SK-N-SH (cell line): Measurements from ENCODE around the gene ZDHHC8.
A peak's percentile ranks its signal among the peaks of the same experiment; 100 is the strongest.

Experiments used
- FOXJ3 ChIP-seq: sonication (generic); formaldehyde crosslinking; IDR thresholded peaks from 2 replicates; pipeline ENCODE4 v1.5.1; 2020; ENCODE audit warnings: mild to moderate bottlenecking, missing genetic modification reagents
- GABPA ChIP-seq: IDR thresholded peaks from 2 replicates; pipeline ENCODE4 v1.4.0; 2012; ENCODE audit warnings: low read depth, mild to moderate bottlenecking
- GATA2 ChIP-seq: sonication (generic); formaldehyde crosslinking; IDR thresholded peaks from 2 replicates; pipeline ENCODE4 v1.5.0; 2020; ENCODE audit warnings: mild to moderate bottlenecking, missing genetic modification reagents
- POLR2AphosphoS5 ChIP-seq: IDR thresholded peaks from 2 replicates; pipeline ENCODE4 v1.6.1; 2012; ENCODE audit warnings: low read depth, low read length
- RAD21 ChIP-seq: IDR thresholded peaks from 2 replicates; pipeline ENCODE4 v1.6.1; 2012; ENCODE audit warnings: mild to moderate bottlenecking, low read length
- RCOR1 ChIP-seq: fragments of 150-350 bp; IDR thresholded peaks from 2 replicates; pipeline ENCODE4 v1.6.1; 2017; ENCODE audit warnings: antibody characterized with exemption, low read length
- RFX5 ChIP-seq: IDR thresholded peaks from 2 replicates; pipeline ENCODE4 v1.6.1; 2012; ENCODE audit warnings: mild to moderate bottlenecking, improper control_type of control experiment, low read length
- SIN3A ChIP-seq: IDR thresholded peaks from 2 replicates; pipeline ENCODE4 v1.6.1; 2012; ENCODE audit warnings: low read depth, mild to moderate bottlenecking, low read length, moderate library complexity, borderline replicate concordance
- SMC3 ChIP-seq: IDR thresholded peaks from 2 replicates; pipeline ENCODE4 v1.6.1; 2012; ENCODE audit warnings: low read depth, low read length, improper control_type of control experiment
- TAF1 ChIP-seq: IDR thresholded peaks from 2 replicates; pipeline ENCODE4 v1.6.1; 2012; ENCODE audit warnings: low read depth, mild to moderate bottlenecking, low read length, moderate library complexity, borderline replicate concordance
- YY1 ChIP-seq: IDR thresholded peaks from 2 replicates; pipeline ENCODE4 v1.4.0; 2012; ENCODE audit warnings: low read depth, mild to moderate bottlenecking
- TF ChIP-seq, protein P1 (sequence below): fragments of 200-600 bp; sonication (generic); IDR thresholded peaks from 2 replicates; pipeline ENCODE4 v1.6.1; 2017; ENCODE audit warnings: antibody characterized with exemption, mild to moderate bottlenecking, moderate library complexity
- TF ChIP-seq, protein P2 (sequence below): IDR thresholded peaks from 2 replicates; pipeline ENCODE4 v1.6.1; 2012; ENCODE audit warnings: mild to moderate bottlenecking, low read depth, low read length, moderate library complexity
- TF ChIP-seq, protein P3 (sequence below): IDR thresholded peaks from 2 replicates; pipeline ENCODE4 v1.4.0; 2012; ENCODE audit warnings: low read depth, borderline replicate concordance

DNA sequence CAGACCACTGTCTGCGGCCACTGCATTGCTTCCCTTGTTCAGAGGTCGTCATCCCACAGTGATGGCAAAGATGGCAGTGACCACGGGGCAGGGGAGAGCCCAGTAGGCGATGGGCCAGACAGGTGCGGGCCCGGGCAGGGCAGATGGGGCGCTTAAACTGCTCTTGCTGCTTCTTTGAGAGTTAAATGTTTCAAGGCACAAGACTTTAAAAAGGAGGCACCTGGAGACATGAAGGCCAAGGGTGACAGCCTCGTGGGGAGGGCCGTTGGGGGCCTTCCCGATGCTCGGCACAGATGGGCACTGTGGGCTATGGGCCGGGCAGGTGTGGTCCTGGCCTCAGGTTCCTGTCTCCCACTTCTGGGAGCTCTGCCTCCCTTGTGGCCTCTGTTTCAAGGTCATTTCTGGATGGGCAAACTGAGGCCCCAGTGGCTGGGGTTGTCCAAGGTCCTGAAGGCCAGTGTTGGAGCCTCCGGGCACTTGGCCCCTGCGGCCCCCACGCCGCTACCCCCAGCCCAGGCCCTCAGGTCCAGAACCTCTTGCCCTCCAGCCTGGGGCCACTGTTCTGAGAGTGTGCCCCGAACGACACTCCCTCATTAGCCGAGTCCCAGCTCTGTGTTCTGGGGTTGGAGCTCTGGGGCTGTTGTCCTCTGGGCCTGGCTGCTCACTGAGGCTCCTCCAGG lies 36.2 kb downstream of the ZDHHC8 start:
- no peak for TF ChIP-seq TAF1
- no peak for TF ChIP-seq FOXJ3 (CRISPR knock-in tag)
- no peak for TF ChIP-seq POLR2AphosphoS5
- TF ChIP-seq, protein P1, sequence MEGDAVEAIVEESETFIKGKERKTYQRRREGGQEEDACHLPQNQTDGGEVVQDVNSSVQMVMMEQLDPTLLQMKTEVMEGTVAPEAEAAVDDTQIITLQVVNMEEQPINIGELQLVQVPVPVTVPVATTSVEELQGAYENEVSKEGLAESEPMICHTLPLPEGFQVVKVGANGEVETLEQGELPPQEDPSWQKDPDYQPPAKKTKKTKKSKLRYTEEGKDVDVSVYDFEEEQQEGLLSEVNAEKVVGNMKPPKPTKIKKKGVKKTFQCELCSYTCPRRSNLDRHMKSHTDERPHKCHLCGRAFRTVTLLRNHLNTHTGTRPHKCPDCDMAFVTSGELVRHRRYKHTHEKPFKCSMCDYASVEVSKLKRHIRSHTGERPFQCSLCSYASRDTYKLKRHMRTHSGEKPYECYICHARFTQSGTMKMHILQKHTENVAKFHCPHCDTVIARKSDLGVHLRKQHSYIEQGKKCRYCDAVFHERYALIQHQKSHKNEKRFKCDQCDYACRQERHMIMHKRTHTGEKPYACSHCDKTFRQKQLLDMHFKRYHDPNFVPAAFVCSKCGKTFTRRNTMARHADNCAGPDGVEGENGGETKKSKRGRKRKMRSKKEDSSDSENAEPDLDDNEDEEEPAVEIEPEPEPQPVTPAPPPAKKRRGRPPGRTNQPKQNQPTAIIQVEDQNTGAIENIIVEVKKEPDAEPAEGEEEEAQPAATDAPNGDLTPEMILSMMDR: no peak
- no peak for TF ChIP-seq GATA2
- TF ChIP-seq RCOR1: no peak
- no peak for TF ChIP-seq SIN3A
- TF ChIP-seq, protein P2, sequence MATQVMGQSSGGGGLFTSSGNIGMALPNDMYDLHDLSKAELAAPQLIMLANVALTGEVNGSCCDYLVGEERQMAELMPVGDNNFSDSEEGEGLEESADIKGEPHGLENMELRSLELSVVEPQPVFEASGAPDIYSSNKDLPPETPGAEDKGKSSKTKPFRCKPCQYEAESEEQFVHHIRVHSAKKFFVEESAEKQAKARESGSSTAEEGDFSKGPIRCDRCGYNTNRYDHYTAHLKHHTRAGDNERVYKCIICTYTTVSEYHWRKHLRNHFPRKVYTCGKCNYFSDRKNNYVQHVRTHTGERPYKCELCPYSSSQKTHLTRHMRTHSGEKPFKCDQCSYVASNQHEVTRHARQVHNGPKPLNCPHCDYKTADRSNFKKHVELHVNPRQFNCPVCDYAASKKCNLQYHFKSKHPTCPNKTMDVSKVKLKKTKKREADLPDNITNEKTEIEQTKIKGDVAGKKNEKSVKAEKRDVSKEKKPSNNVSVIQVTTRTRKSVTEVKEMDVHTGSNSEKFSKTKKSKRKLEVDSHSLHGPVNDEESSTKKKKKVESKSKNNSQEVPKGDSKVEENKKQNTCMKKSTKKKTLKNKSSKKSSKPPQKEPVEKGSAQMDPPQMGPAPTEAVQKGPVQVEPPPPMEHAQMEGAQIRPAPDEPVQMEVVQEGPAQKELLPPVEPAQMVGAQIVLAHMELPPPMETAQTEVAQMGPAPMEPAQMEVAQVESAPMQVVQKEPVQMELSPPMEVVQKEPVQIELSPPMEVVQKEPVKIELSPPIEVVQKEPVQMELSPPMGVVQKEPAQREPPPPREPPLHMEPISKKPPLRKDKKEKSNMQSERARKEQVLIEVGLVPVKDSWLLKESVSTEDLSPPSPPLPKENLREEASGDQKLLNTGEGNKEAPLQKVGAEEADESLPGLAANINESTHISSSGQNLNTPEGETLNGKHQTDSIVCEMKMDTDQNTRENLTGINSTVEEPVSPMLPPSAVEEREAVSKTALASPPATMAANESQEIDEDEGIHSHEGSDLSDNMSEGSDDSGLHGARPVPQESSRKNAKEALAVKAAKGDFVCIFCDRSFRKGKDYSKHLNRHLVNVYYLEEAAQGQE: peak; percentile 74
- TF ChIP-seq YY1: no peak
- no peak for TF ChIP-seq SMC3
- TF ChIP-seq, protein P3, sequence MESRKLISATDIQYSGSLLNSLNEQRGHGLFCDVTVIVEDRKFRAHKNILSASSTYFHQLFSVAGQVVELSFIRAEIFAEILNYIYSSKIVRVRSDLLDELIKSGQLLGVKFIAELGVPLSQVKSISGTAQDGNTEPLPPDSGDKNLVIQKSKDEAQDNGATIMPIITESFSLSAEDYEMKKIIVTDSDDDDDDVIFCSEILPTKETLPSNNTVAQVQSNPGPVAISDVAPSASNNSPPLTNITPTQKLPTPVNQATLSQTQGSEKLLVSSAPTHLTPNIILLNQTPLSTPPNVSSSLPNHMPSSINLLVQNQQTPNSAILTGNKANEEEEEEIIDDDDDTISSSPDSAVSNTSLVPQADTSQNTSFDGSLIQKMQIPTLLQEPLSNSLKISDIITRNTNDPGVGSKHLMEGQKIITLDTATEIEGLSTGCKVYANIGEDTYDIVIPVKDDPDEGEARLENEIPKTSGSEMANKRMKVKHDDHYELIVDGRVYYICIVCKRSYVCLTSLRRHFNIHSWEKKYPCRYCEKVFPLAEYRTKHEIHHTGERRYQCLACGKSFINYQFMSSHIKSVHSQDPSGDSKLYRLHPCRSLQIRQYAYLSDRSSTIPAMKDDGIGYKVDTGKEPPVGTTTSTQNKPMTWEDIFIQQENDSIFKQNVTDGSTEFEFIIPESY: no peak
- TF ChIP-seq RAD21: no peak
- TF ChIP-seq RFX5: no peak
- TF ChIP-seq GABPA: no peak
